ENCODE data around the gene C21orf58. TPM values are rescaled to one million over a fixed set of nuclear protein-coding genes. Genes with fewer than 3 reads are reported as not detected.
A peak's percentile ranks its signal among the peaks of the same experiment; 100 is the strongest.

C21orf58 gene
- polyA plus RNA-seq, 3 donors, result 0.15 to 0.73 (median 0.21) TPM

GRCh38 chr21:46297338-46298271 lies 26.1 kb downstream of the C21orf58 start:
- Histone ChIP-seq H3K9ac (ENCODE audit: insufficient read depth, low read length, poor library complexity, severe bottlenecking) (peak overlapping the region; percentile 51), H3K36me3 (replicated peaks in 1 of 2; ENCODE audit: control insufficient read depth in 1 of 2, insufficient read depth in 2 of 2, low read length in 2 of 2) (peaks cover 14 to 35% of the 10 kb centered on the region in 2 donors), H3K27me3 (ENCODE audit: control insufficient read depth in 2 of 2, insufficient read depth in 2 of 2, low read length in 2 of 2) (peaks cover 0 to 19% of the 10 kb centered on the region in 2 donors), H3K4me1 (ENCODE audit: control insufficient read depth in 1 of 2, insufficient read depth in 2 of 2, low read length in 2 of 2) (peaks cover 16 to 26% of the 10 kb centered on the region in 2 donors), H3K27ac (ENCODE audit: low read depth in 1 of 2, low read length in 2 of 2) (no peak overlapping the region), H3K4me2 (replicated peaks; ENCODE audit: extremely low read depth, low read length, poor library complexity, severe bottlenecking) (peak overlapping the region; percentile 81), H3K4me3 (replicated peaks in 1 of 3; ENCODE audit: low read depth in 2 of 3, low read length in 3 of 3) (peak overlapping the region; percentile 9 to 70 (median 45)), H4K20me1 (ENCODE audit: insufficient read depth, low read length) (no peaks in the 10 kb centered on the region), H3K79me2 (ENCODE audit: insufficient read depth, low read length) (no peaks in the 10 kb centered on the region), H3K9me3 (replicated peaks in 1 of 2; ENCODE audit: control insufficient read depth in 1 of 2, insufficient read depth in 1 of 2, low read length in 2 of 2) (peaks cover 0 to 4% of the 10 kb centered on the region in 2 donors), H2AFZ (ENCODE audit: insufficient read depth, low read depth, low read length, poor library complexity, severe bottlenecking) (peak overlapping the region; percentile 82)
- H3K4me3 Mint-ChIP-seq, result peak overlapping the region; percentile 74 to 86
- H3K9me3 Mint-ChIP-seq, result peaks cover 0 to 17% (median 7%) of the 10 kb centered on the region in 7 donors
- H3K4me1 Mint-ChIP-seq, result peaks cover 20% of the 10 kb centered on the region
- TF ChIP-seq CTCF (IDR thresholded peaks at IDR 0.05), result no peak
- WGBS (ENCODE audit: insufficient coverage), result 3% methylated on average over 65 of the region's 84 CpGs
- peak overlapping the region in 2 of 7 donors; percentile 30 to 55 for H3K27ac Mint-ChIP-seq
- intact Hi-C loops (cut with micrococcal nuclease), result no loop called here
- peaks cover 15 to 30% of the 10 kb centered on the region in 2 donors for H3K36me3 Mint-ChIP-seq
- H3K27me3 Mint-ChIP-seq (ENCODE audit: low read depth in 3 of 3), result peaks cover 5 to 46% (median 18%) of the 10 kb centered on the region in 3 donors
- DNase-seq, result no peak

GRCh38 chr21:46295996-46296752 lies 27.5 kb downstream of the C21orf58 start:
- peaks cover 6 to 43% (median 18%) of the 10 kb centered on the region in 3 donors for H3K27me3 Mint-ChIP-seq (ENCODE audit: low read depth in 3 of 3)
- Histone ChIP-seq H3K4me2 (replicated peaks; ENCODE audit: extremely low read depth, low read length, poor library complexity, severe bottlenecking) (peak overlapping the region; percentile 67), H3K27ac (ENCODE audit: low read depth in 1 of 2, low read length in 2 of 2) (no peak overlapping the region), H3K36me3 (replicated peaks in 1 of 2; ENCODE audit: control insufficient read depth in 1 of 2, insufficient read depth in 2 of 2, low read length in 2 of 2) (peaks cover 14 to 34% of the 10 kb centered on the region in 2 donors), H3K9ac (ENCODE audit: insufficient read depth, low read length, poor library complexity, severe bottlenecking) (peak overlapping the region; percentile 21), H3K9me3 (replicated peaks in 1 of 2; ENCODE audit: control insufficient read depth in 1 of 2, insufficient read depth in 1 of 2, low read length in 2 of 2) (peaks cover 7 to 11% of the 10 kb centered on the region in 2 donors), H3K4me1 (ENCODE audit: control insufficient read depth in 1 of 2, insufficient read depth in 2 of 2, low read length in 2 of 2) (peaks cover 16 to 26% of the 10 kb centered on the region in 2 donors), H3K79me2 (ENCODE audit: insufficient read depth, low read length) (no peaks in the 10 kb centered on the region), H3K27me3 (ENCODE audit: control insufficient read depth in 2 of 2, insufficient read depth in 2 of 2, low read length in 2 of 2) (peaks cover 0 to 19% of the 10 kb centered on the region in 2 donors), H3K4me3 (replicated peaks in 1 of 3; ENCODE audit: low read depth in 2 of 3, low read length in 3 of 3) (peak overlapping the region in 2 of 3 experiments; percentile 17 to 63), H2AFZ (ENCODE audit: insufficient read depth, low read depth, low read length, poor library complexity, severe bottlenecking) (peak overlapping the region; percentile 72), H4K20me1 (ENCODE audit: insufficient read depth, low read length) (no peaks in the 10 kb centered on the region)
- no peak for TF ChIP-seq CTCF (IDR thresholded peaks at IDR 0.05)
- intact Hi-C loops (cut with micrococcal nuclease), result no loop called here
- H3K4me3 Mint-ChIP-seq, result peak overlapping the region; percentile 75 to 84
- peaks cover 22 to 37% of the 10 kb centered on the region in 2 donors for H3K36me3 Mint-ChIP-seq
- DNase-seq, result peak; percentile 48 to 70 (median 55)
- peaks cover 20% of the 10 kb centered on the region for H3K4me1 Mint-ChIP-seq
- peak overlapping the region in 4 of 7 donors; percentile 41 to 89 (median 76) for H3K27ac Mint-ChIP-seq
- WGBS (ENCODE audit: insufficient coverage), result 72% methylated on average over 22 of the region's 29 CpGs
- H3K9me3 Mint-ChIP-seq, result peaks cover 2 to 25% (median 16%) of the 10 kb centered on the region in 7 donors
